Mesothelial cell of epicardium (in vitro differentiated cells): ENCODE results near the gene SHE. TPM values are rescaled to one million over a fixed set of nuclear protein-coding genes. Genes with fewer than 3 reads are reported as not detected.

Experiments
- DNase-seq, 2 experiments: peaks; one replicate each; pipeline ENCODE4 v3.0.0; 2021; ENCODE audit warnings: low spot score in 2 of 2; ENCODE audit not compliant: unreplicated experiment in 2 of 2
- H3K27ac Mint-ChIP-seq: 2 replicates; pipeline ENCODE4 v1.8.0; 2021; ENCODE audit warnings: mixed read lengths
- H3K27me3 Mint-ChIP-seq: 2 replicates; pipeline ENCODE4 v1.8.0; 2021; ENCODE audit warnings: low read depth, mixed read lengths
- H3K36me3 Mint-ChIP-seq: 2 replicates; pipeline ENCODE4 v1.8.0; 2021; ENCODE audit warnings: mixed read lengths
- H3K4me1 Mint-ChIP-seq: 2 replicates; pipeline ENCODE4 v1.8.0; 2021; ENCODE audit warnings: mixed read lengths
- H3K4me3 Mint-ChIP-seq: 2 replicates; pipeline ENCODE4 v1.8.0; 2021; ENCODE audit warnings: mild to moderate bottlenecking, moderate library complexity, mixed read lengths
- H3K9me3 Mint-ChIP-seq: 2 replicates; pipeline ENCODE4 v1.8.0; 2021; ENCODE audit warnings: mixed read lengths
- CTCF ChIP-seq: fragments of 200-600 bp; sonication (generic); IDR thresholded peaks from one replicate; pipeline ENCODE4 v1.5.0; 2021; ENCODE audit warnings: antibody characterized with exemption; ENCODE audit not compliant: unreplicated experiment
- total RNA-seq: library from RNA; stranded (reverse); gene quantifications from 3 replicates; pipeline ENCODE4 v1.2.1, GENCODE V29; 2021

SHE gene
- total RNA-seq, 1 donor from 2014 or later: 0.29 TPM

- Mint-ChIP-seq H3K4me3 (no peak overlapping the region), H3K27me3 (no peaks in the 10 kb centered on the region), H3K36me3 (no peaks in the 10 kb centered on the region), H3K27ac (no peak overlapping the region), H3K9me3 (no peaks in the 10 kb centered on the region), H3K4me1 (peaks cover 21% of the 10 kb centered on the region)
- TF ChIP-seq CTCF: no peak
- DNase-seq: no peak
Measured at GRCh38 chr1:154436433-154436832, 65.8 kb downstream of the SHE start.

- TF ChIP-seq CTCF: no peak
- no peak for DNase-seq
- Mint-ChIP-seq H3K4me1 (peaks cover 24% of the 10 kb centered on the region), H3K27ac (no peak overlapping the region), H3K9me3 (no peaks in the 10 kb centered on the region), H3K4me3 (no peak overlapping the region), H3K36me3 (no peaks in the 10 kb centered on the region), H3K27me3 (no peaks in the 10 kb centered on the region)
Measured at GRCh38 chr1:154435599-154436200, 66.5 kb downstream of the SHE start.

- Mint-ChIP-seq H3K27ac (no peak overlapping the region), H3K36me3 (no peaks in the 10 kb centered on the region), H3K4me1 (peaks cover 33% of the 10 kb centered on the region), H3K27me3 (no peaks in the 10 kb centered on the region), H3K4me3 (no peak overlapping the region), H3K9me3 (no peaks in the 10 kb centered on the region)
- DNase-seq: no peak
- no peak for TF ChIP-seq CTCF
Measured at GRCh38 chr1:154434346-154435085, 67.7 kb downstream of the SHE start.

- no peaks in the 10 kb centered on the region for H3K36me3 Mint-ChIP-seq
- DNase-seq: no peak
- H3K9me3 Mint-ChIP-seq: no peaks in the 10 kb centered on the region
- no peaks in the 10 kb centered on the region for H3K27me3 Mint-ChIP-seq
- no peak overlapping the region for H3K27ac Mint-ChIP-seq
- no peak for TF ChIP-seq CTCF
- H3K4me3 Mint-ChIP-seq: no peak overlapping the region
- H3K4me1 Mint-ChIP-seq: peaks cover 37% of the 10 kb centered on the region
Measured at GRCh38 chr1:154433161-154433764, 68.9 kb downstream of the SHE start.

GRCh38 chr1:154431586-154432373 is 70.4 kb downstream of the SHE start:
- Mint-ChIP-seq H3K27me3 (no peaks in the 10 kb centered on the region), H3K36me3 (no peaks in the 10 kb centered on the region), H3K4me1 (peaks cover 50% of the 10 kb centered on the region), H3K9me3 (no peaks in the 10 kb centered on the region), H3K4me3 (no peak overlapping the region), H3K27ac (peak overlapping the region; percentile 18)
- no peak for TF ChIP-seq CTCF
- DNase-seq: no peak
